PC-3 (cell line): ENCODE data around the gene ZNF407.

ENCODE experiments used
- CTCF ChIP-seq: fragments of 300-600 bp; sonication (generic); conservative IDR thresholded peaks from 2 replicates; pipeline ENCODE4 v1.5.1; 2017; ENCODE audit warnings: antibody characterized with exemption, low read depth, mild to moderate bottlenecking, low read length
- EZH2phosphoT487 ChIP-seq: fragments of 300-600 bp; sonication (generic); IDR thresholded peaks from 2 replicates; pipeline ENCODE4 v1.6.1; 2018; ENCODE audit warnings: mild to moderate bottlenecking, antibody characterized with exemption, low read length, borderline replicate concordance

DNA sequence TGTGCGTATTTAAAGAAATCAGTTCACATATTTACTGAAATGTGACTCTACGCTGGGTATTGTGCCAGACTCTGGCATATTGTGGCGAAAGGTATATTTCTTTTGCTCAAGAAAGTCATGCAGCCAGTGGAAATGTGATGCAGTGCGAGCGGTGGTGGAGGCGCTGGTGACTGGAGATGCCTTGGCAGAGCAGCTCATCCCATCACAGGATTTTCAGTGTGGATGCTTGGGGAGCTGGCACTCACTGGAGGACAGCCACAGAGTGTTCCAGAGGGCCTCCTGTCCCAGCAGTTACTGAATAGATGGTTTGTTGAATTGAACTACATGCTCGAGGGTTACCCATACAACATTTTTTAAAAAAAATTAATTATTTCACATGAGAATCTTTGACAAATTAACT lies 117.6 kb downstream of the ZNF407 start:
- TF ChIP-seq EZH2phosphoT487 (no peak), CTCF (no peak)
